Right lobe of liver (tissue), 6 donors: ENCODE measurements around the gene PTK7. TPM values are rescaled to one million over a fixed set of nuclear protein-coding genes. Genes with fewer than 3 reads are reported as not detected.
A peak's percentile ranks its signal among the peaks of the same experiment; 100 is the strongest.
"Not testable (repeated sequence)": the region's sequence is repeated elsewhere in the genome, so short reads cannot be mapped to it uniquely, and the experiment has no call there.

Experiments used
- ATAC-seq, 4 donors: fragments of 200-7000 bp; cut with Tn5 transposase; one replicate each; pipeline ENCODE4 v1.9.1; 2020; ENCODE audit warnings: mild to moderate bottlenecking in 4 of 4, moderate library complexity in 4 of 4
- DNase-seq, 3 donors: peaks; one replicate each; pipeline ENCODE4 v3.0.0-alpha.2; 2020
- H3K27ac ChIP-seq, 3 donors: fragments of 200-600 bp; one replicate each; pipeline ENCODE4 v1.8.0; 2022
- H3K27me3 ChIP-seq, 2 donors: fragments of 200-600 bp; one replicate each; pipeline ENCODE4 v1.8.0; 2022
- H3K36me3 ChIP-seq, 4 donors: fragments of 200-600 bp; sonication (generic) in 1 of 4; one replicate each; pipeline versions ENCODE4 v1.5.1 to v1.8.0; 2017 to 2022; ENCODE audit warnings: control low read depth in 1 of 4
- H3K4me1 ChIP-seq, 4 donors: fragments of 200-600 bp; sonication (generic) in 1 of 4; one replicate each; pipeline versions ENCODE4 v1.5.1 to v1.8.0; 2017 to 2022; ENCODE audit warnings: control low read depth in 1 of 4
- H3K4me3 ChIP-seq, 3 donors: fragments of 200-600 bp; one replicate each; pipeline ENCODE4 v1.8.0; 2022
- H3K9me3 ChIP-seq, 4 donors: fragments of 200-600 bp; sonication (generic) in 1 of 4; one replicate each; pipeline versions ENCODE4 v1.5.1 to v1.8.0; 2017 to 2022; ENCODE audit warnings: control low read depth in 1 of 4
- POLR2A ChIP-seq: fragments of 450-650 bp; IDR thresholded peaks from one replicate; pipeline ENCODE4 v1.6.1; 2017; ENCODE audit warnings: antibody characterized with exemption, mild to moderate bottlenecking
- WGBS: methylation state at CpG from one replicate; pipeline ENCODE4 v1.1.6; 2018; ENCODE audit warnings: low coverage, low lambda C conversion rate; ENCODE audit not compliant: insufficient coverage; ENCODE audit errors: missing lambda C conversion rate; 5-methylcytosine and 5-hydroxymethylcytosine counted together
- intact Hi-C, 2 donors: fragments of 100-400 bp; cut with DNase I; formaldehyde crosslinking; loops; one replicate each; pipeline versions ENCODE4 v1.11.2 to v1.14.1; 2022
- total RNA-seq, 6 experiments: library from RNA; depleted of rRNA in 2 of 6; stranded (reverse); fragments of >200 nt in 2 of 6; fragmentation: NEBNext Ultra II Directional in 3 of 6; extraction: Animal tissue kit (Norgen Biotek cat#: 25700) in 3 of 6; gene quantifications; one replicate each; pipeline versions ENCODE4 v1.1.0 to v1.2.4, GENCODE V29; 2016 to 2023
- TF ChIP-seq, protein P1 (sequence below), 4 donors: fragments of 200-600 bp in 3 of 4; fragments of 450-650 bp in 1 of 4; IDR thresholded peaks; one replicate each; pipeline versions ENCODE4 v1.5.1 to v1.8.0; 2016 to 2022; ENCODE audit warnings: antibody characterized with exemption in 4 of 4, mild to moderate bottlenecking in 2 of 4
- donor health status: DM: no; HTN: yes; CAD: no.
- donor health status: DM: no; HTN: no; CAD: no.
- donor health status: DM: no; HTN: no; CAD: no.
- donor health status: DM: no; HTN: yes; CAD: no.
- donor health status: DM: no; HTN: yes; CAD: no.

PTK7 gene
- total RNA-seq, 6 experiments from 2014 or later: 0.55 to 1.8 (median 0.99) TPM

- no peak overlapping the region for H3K27ac ChIP-seq
- no CpG with 5 or more reads among the region's 16 CpGs for WGBS
- H3K36me3 ChIP-seq: no peaks in the 10 kb centered on the region
- no peaks in the 10 kb centered on the region for H3K9me3 ChIP-seq
- DNase-seq (no peak), ATAC-seq (no peak)
- no peaks in the 10 kb centered on the region for H3K27me3 ChIP-seq
- no peaks in the 10 kb centered on the region for H3K4me1 ChIP-seq
- intact Hi-C loops: loop anchor here in 1 of 2 donors (10.0 kb wide), 1 partner anchor 224 kb away; no protein-coding TSS in a partner anchor
- TF ChIP-seq POLR2A: no peak
- TF ChIP-seq, protein P1, sequence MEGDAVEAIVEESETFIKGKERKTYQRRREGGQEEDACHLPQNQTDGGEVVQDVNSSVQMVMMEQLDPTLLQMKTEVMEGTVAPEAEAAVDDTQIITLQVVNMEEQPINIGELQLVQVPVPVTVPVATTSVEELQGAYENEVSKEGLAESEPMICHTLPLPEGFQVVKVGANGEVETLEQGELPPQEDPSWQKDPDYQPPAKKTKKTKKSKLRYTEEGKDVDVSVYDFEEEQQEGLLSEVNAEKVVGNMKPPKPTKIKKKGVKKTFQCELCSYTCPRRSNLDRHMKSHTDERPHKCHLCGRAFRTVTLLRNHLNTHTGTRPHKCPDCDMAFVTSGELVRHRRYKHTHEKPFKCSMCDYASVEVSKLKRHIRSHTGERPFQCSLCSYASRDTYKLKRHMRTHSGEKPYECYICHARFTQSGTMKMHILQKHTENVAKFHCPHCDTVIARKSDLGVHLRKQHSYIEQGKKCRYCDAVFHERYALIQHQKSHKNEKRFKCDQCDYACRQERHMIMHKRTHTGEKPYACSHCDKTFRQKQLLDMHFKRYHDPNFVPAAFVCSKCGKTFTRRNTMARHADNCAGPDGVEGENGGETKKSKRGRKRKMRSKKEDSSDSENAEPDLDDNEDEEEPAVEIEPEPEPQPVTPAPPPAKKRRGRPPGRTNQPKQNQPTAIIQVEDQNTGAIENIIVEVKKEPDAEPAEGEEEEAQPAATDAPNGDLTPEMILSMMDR (IDR thresholded peaks at IDR 0.05): no peak
- H3K4me3 ChIP-seq: no peak overlapping the region
These were observed 52.8 kb downstream of the PTK7 start for GRCh38 chr6:43128926-43129325.

DNA sequence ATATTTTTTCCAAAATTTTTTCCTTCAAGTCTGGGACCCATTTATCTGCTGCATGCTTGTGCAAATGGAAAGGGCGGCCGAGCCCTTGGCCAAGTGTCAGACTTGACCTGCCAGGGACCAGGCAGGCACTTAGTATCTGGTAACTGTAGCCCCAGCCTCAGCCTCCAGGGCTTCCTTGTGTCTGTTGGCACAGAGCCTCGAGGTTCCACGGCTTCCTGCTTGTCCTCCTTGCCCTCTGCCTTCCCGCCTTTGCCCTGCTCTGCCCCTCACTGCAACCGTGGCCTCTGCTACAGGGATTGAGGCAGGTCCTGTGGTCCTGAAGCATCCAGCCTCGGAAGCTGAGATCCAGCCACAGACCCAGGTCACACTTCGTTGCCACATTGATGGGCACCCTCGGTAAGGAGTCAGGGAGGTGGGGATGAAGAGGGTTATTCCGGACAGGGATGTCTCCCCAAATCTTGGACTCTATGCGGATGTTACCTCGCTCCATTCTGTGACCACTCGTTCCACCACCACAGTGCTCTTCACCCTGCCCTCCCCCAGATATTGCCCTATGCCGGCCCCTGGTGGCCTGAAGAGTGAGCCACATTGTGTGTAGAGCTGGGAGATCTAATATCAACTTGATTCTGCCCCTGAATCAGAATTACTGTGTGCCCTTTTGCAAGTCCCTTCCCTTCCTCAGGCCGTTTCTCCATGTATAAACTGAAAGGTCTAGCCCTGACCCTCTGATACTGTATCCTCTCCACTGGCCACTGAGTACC lies 53.5 kb downstream of the PTK7 start:
- peak; percentile 54 to 84 (median 75) for ATAC-seq
- Histone ChIP-seq H3K4me3 (no peak overlapping the region), H3K9me3 (no peaks in the 10 kb centered on the region), H3K27ac (no peak overlapping the region), H3K27me3 (no peaks in the 10 kb centered on the region), H3K36me3 (no peaks in the 10 kb centered on the region), H3K4me1 (no peaks in the 10 kb centered on the region)
- WGBS: 42% methylated on average over 13 of the region's 15 CpGs
- intact Hi-C loops: loop anchor here in 1 of 2 donors (10.0 kb wide), 1 partner anchor 225 kb away; no protein-coding TSS in a partner anchor
- TF ChIP-seq POLR2A: no peak
- TF ChIP-seq, protein P1 (IDR thresholded peaks at IDR 0.05): peak; percentile 42 to 57 (median 48)
- DNase-seq: peak in 1 of 3 donors; percentile 46

GRCh38 chr6:43130429-43130828 lies 54.3 kb downstream of the PTK7 start:
- WGBS: 87% methylated on average over 3 of the region's 7 CpGs
- intact Hi-C loops: no loop called here
- Histone ChIP-seq H3K27ac (no peak overlapping the region), H3K9me3 (no peaks in the 10 kb centered on the region), H3K36me3 (no peaks in the 10 kb centered on the region), H3K4me1 (no peaks in the 10 kb centered on the region), H3K4me3 (no peak overlapping the region), H3K27me3 (no peaks in the 10 kb centered on the region)
- no peak for TF ChIP-seq POLR2A
- TF ChIP-seq, protein P1 (IDR thresholded peaks at IDR 0.05): no peak
- no peak for ATAC-seq
- no peak for DNase-seq

GRCh38 chr6:43131379-43131778 lies 55.3 kb downstream of the PTK7 start:
- H3K36me3 ChIP-seq, H3K9me3 ChIP-seq, DNase-seq, H3K27ac ChIP-seq, intact Hi-C loops, H3K27me3 ChIP-seq, H3K4me3 ChIP-seq, H3K4me1 ChIP-seq, ATAC-seq: not testable (repeated sequence)
- 83% methylated on average over 1 of the region's 5 CpGs for WGBS

DNA sequence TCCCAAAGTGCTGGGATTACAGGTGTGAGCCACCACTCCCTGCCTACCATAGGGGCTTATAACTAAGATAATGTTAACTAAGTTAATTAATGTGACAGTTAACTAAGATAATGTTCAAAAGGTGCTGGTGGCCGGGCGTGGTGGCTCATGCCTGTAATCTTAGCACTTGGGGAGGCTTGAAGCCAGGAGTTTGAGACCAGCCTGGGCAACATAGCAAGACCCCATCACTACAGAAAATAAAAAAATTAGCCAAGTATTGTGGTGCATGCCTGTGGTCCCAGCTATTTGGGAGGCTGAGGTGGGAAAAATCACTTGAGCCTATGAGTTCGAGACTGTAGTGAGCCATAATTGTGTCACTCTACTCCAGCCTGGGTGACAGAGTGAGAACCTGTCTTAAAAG lies 62.2 kb downstream of the PTK7 start:
- H3K4me1 ChIP-seq: peaks cover 0 to under 1% (median 0%) of the 10 kb centered on the region in 4 donors
- H3K27me3 ChIP-seq: no peaks in the 10 kb centered on the region
- intact Hi-C loops: no loop called here
- TF ChIP-seq, protein P1 (IDR thresholded peaks at IDR 0.05): no peak
- no peak for TF ChIP-seq POLR2A
- H3K27ac ChIP-seq: no peak overlapping the region
- H3K9me3 ChIP-seq: no peaks in the 10 kb centered on the region
- DNase-seq (no peak), ATAC-seq (no peak)
- no peaks in the 10 kb centered on the region for H3K36me3 ChIP-seq
- H3K4me3 ChIP-seq: no peak overlapping the region
- 50% methylated on average over 1 of the region's 3 CpGs for WGBS

DNA sequence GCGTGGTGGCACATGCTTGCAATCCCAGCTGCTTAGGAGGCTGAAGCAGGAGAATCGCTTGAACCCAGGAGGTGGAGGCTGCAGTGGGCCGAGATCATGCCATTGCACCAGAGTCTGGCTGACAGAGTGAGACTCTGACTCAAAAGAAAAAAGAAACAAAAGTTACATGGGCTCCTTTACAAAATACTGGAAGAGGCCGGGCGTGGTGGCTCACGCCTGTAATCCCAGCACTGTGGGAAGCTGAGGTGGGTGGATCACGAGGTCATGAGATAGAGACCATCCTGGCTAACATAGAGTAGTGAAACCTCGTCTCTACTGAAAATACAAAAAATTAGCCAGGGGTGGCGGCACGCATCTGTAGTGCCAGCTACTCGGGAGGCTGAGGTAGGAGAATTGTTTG lies 63.9 kb downstream of the PTK7 start:
- not testable (repeated sequence) for H3K36me3 ChIP-seq, H3K27ac ChIP-seq, H3K27me3 ChIP-seq, H3K4me3 ChIP-seq, DNase-seq, ATAC-seq, H3K4me1 ChIP-seq, H3K9me3 ChIP-seq
- 75% methylated on average over 7 of the region's 11 CpGs for WGBS
- intact Hi-C loops: loop anchor here in 1 of 2 donors (10.0 kb wide), 1 partner anchor 235 kb away; no protein-coding TSS in a partner anchor
